Measurements from ENCODE around the gene SERPINB7.

Gene SERPINB7, protein sequence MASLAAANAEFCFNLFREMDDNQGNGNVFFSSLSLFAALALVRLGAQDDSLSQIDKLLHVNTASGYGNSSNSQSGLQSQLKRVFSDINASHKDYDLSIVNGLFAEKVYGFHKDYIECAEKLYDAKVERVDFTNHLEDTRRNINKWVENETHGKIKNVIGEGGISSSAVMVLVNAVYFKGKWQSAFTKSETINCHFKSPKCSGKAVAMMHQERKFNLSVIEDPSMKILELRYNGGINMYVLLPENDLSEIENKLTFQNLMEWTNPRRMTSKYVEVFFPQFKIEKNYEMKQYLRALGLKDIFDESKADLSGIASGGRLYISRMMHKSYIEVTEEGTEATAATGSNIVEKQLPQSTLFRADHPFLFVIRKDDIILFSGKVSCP

DNA sequence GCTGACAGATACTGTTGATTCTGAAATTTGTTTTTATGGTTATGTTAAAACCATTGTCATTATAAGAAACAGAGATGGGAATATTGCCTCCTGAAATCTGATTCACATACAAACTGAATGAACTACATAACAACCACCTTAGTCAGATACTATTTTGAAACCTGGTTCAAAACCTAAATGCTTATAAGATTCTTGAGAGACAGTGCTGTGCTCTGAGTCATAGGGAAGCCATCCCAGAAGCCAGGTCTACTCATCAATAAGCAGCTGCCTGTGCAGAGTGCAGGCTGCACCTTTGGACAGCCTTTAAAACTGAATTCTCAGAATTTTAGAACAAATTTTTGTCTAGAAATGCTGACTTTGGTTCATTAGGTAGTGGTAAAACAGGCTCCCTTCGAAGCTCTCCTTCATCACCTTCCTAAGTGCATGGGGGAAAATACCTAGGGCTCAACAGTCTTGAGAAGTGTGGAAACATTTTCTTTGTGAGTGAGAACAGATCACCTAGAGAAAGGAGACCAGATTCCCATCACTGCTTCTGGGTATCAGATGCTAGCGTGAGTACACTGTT, at the start of gene SERPINB7:
SERPINB7 (plus strand) TSS at position 253 of the 565 bp plus-strand sequence. CDS start 6,955 bp downstream, outside the sequence.
- TF ChIP-seq GATA3 (IDR thresholded peaks at IDR 0.05; ENCODE audit: low read depth, low read length), result no peak
- TF ChIP-seq GATA2 (IDR thresholded peaks at IDR 0.05; ENCODE audit: low read depth, low read length), result no peak

DNA sequence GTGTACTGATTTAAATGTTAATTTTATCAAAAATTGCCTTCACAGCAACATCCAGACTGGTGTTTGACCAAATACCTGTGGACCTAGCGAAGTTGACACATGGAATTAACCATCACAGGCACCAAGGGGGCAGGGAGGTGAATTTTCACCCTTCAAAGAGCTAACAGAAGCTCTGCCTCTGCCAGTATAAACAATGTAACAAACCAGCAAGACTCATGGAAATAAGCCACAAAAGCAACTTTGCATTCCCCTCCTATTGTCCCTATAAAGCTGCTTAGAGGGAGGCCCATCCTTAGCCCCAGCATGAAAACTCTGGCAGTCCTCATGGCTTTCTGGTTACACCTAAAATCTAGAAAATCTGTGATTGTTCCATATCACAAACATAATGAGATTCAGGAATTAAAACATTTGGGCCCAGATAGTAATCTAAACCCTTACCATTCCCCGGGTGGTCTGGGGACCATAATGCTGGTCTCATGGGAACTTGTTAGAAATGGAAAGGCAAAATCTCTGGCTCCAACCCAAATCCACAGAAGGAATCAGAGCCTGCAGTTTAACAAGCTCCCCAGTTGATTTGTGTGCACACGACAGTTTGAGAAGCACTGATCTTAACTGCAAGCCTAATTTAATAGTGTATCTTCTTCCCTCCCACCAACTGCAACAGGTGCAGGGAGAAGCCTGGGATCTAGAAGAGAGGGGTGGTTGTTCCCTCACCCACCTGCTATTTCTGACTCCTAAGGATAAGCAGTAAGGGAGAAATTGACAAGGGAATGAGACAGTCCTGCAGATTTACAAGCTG, 49.3 kb upstream of the SERPINB7 start:
- TF ChIP-seq GATA2 (IDR thresholded peaks at IDR 0.05; ENCODE audit: low read depth, low read length), result no peak
- no peak for TF ChIP-seq GATA3 (IDR thresholded peaks at IDR 0.05; ENCODE audit: low read depth, low read length)

DNA sequence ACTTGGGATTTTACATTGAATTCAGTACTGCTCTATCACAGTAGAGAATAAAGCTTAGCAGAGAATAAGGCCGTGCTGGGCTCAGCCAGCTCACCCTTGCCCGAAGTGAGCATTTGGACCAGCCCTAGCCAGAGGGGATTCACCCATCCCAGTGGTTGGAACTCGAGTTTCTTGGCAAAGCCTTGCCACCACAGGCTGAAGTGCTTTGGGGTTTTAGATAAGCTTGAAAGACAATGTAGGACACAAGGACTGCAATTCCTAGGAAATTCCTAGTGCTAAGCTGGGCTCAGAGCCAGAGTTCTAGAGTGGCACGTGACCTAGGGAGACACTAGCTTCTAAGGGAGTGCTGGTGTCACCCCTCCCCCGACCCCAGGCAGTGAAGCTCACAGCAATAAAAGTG, 44.4 kb upstream of the SERPINB7 start:
- TF ChIP-seq GATA3 (IDR thresholded peaks at IDR 0.05; ENCODE audit: low read depth, low read length) (no peak), GATA2 (IDR thresholded peaks at IDR 0.05; ENCODE audit: low read depth, low read length) (no peak)

DNA sequence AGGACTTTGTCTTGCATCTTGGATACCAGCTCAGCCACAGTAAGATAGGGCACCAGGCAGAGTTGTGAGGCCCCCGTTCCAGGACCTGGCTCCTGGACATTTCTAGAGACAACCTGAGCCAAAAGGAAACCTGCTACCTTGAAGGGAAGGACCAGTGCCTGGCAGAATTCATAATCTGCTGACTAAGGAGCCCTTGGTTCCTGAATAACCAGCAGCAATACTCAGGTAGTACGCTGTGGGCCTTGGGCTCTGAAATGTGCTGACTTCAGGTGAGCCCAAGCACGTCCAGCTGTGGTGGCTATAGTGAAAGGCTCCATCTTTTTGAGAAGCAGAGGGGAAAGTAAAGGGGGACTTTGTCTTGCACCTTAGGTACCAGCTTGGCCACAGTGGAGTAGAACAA, 44.0 kb upstream of the SERPINB7 start:
- TF ChIP-seq GATA2 (IDR thresholded peaks at IDR 0.05; ENCODE audit: low read depth, low read length) (no peak), GATA3 (IDR thresholded peaks at IDR 0.05; ENCODE audit: low read depth, low read length) (no peak)

DNA sequence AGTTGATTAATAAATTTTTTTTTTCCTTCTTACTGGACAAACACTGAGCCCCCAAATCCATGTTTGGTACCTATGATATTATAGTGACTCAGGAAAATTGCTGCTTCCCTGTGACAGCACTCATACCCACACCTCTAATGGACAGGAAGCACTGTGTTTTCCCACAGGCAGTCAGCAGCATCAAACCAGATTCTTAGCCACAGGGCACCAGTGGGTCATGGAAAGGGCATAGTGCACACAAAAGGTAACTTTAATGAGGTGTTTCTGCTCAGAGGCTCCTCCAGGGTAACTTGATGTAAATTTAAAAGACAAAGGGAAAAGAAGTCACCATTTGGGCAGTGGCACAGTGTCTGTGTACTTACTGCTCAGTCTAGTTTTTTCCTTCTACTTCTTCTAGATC, 38.3 kb upstream of the SERPINB7 start:
- TF ChIP-seq GATA3 (IDR thresholded peaks at IDR 0.05; ENCODE audit: low read depth, low read length) (no peak), GATA2 (IDR thresholded peaks at IDR 0.05; ENCODE audit: low read depth, low read length) (no peak)

DNA sequence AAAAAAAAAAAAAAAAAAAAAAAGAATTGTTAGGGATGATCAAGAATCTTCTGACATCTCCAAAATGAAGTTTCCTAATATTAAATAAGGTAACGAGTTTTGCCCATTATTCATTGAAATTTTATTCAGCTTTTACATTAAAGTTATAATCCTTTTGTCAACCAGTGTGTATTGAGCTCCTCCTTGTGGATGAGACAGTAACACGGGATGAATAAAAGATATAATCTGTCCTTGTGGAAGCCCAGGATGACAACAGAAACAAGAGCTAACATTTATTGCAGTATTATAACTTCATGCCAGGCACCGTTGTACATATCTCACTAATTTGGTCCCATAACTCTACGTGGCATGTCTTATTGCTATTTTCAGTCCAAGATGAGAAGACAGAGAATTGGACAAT, 33.4 kb upstream of the SERPINB7 start:
- TF ChIP-seq GATA3 (IDR thresholded peaks at IDR 0.05; ENCODE audit: low read depth, low read length) (no peak), GATA2 (IDR thresholded peaks at IDR 0.05; ENCODE audit: low read depth, low read length) (no peak)

DNA sequence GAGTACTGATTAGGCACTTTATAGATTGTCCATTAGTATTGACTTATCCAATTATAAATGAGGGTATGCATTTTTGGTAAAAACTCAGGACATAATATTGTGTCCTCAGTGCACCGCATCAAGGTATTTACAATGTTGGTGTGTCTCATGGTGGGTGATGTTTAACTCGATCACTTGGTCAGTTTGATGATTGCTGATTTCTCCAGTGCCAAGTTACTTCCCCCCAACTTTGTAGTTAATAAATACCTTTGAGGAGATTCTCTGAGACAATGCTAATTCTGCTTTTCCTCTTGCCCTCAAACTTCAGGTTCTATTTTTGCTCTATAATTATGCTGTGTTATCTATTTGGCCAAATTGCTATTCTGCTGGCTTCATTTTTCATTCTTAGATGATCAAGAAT, 28.2 kb upstream of the SERPINB7 start:
- TF ChIP-seq GATA3 (IDR thresholded peaks at IDR 0.05; ENCODE audit: low read depth, low read length), result no peak
- TF ChIP-seq GATA2 (IDR thresholded peaks at IDR 0.05; ENCODE audit: low read depth, low read length), result no peak

DNA sequence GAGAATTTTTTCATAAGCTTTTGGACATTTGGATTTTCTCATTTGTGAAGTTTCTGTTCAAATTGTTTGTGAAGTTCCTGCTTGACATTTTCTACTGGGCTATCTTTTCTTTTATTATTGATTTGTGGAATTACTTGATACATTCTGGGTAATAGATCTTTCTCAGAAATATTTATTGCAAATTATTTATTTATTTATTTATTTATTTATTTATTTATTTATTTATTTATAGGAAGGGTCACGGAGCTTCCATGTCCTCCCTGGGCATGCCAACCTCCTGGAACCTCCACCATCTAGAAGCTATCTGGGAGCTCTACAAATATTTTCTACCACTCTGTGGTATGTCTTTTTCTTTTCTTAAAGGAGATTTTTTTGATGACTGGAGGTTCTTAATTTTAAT, 25.7 kb upstream of the SERPINB7 start:
- TF ChIP-seq GATA3 (IDR thresholded peaks at IDR 0.05; ENCODE audit: low read depth, low read length) (no peak), GATA2 (IDR thresholded peaks at IDR 0.05; ENCODE audit: low read depth, low read length) (no peak)

DNA sequence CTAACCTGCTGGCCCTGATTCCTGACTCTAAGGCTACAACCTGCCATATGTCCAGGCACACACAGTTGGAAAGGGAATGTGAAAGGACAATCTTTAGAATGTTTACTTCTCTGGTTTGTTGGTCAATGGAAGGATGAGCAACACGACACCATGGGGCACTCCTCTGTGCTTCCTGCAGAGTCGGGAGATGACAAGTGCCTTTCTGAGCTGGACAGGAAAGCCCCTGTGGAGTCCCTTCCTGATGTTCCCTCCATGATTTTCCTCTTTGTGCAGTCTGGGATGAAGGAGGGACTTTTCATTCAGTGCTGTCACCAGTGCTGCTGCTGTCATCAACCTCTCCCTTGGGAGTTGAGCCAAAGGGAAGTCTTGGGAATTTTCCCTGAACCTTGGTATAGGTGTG, 22.6 kb upstream of the SERPINB7 start:
- TF ChIP-seq GATA2 (IDR thresholded peaks at IDR 0.05; ENCODE audit: low read depth, low read length) (no peak), GATA3 (IDR thresholded peaks at IDR 0.05; ENCODE audit: low read depth, low read length) (no peak)

DNA sequence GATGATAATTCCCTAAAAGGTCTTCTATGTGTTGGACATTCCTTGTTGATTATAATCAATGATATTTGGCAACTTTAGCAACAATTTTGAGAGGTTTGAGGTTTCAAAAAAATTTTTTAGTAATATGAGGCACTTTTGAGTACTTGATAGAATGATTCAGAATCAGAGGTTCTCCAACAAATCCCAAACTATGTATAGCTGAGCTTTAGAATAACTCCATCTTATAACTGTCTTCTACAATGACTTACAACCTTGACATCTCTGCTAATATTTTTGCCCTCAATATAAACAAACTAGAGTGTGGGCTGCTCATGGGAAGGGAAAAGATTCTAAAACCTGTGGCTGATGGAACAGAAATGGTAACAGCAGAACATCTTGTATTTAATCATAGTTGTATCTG, 21.5 kb upstream of the SERPINB7 start:
- no peak for TF ChIP-seq GATA2 (IDR thresholded peaks at IDR 0.05; ENCODE audit: low read depth, low read length)

DNA sequence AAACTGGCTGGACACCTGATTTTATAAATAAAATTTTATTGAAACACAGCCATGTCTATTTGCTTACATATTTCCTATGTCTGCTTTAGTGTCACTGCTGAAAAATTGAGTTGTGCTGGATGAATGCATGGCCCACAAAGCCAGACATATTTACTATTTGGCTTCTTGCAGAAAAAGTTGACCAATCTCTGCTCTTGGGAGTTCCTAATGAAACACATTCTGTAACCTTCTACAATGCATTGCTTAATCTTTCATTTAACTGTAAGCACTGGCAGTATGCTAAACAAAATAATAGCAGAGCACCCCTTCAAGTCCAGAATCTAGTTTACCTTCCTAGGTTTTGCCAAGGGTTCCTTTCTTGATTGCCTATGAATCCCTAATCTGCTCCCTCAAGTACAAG, 17.7 kb upstream of the SERPINB7 start:
- TF ChIP-seq GATA2 (IDR thresholded peaks at IDR 0.05; ENCODE audit: low read depth, low read length) (no peak), GATA3 (IDR thresholded peaks at IDR 0.05; ENCODE audit: low read depth, low read length) (no peak)

DNA sequence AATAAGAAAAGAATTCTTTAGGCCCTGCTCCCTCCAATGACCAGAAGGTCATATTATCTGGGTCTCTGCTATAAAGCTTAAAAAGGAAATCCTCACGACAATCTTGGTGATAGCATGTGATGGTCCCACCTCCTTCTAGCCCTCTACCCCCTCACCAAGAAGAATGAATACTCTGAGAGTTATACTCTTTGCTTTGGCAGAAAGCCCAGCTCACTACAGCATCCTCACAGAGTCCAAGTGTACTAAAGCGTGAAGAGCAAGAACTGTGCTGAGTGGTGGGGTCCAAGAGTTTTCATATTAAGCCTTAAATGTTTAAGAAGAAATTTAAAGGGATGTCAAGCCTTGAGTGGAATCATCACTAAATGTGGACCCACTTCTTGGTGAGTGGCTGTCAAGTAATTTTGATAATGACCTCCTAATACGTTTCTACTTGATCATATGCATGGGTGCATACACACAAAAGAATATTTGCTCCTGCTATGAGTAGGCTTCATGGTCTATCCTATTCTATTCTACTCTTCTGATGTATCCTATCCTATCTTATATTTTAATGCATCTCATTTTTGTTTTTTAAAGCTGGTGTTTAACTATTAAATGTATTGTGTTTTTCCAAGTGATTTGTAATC, 16.5 kb upstream of the SERPINB7 start:
- no peak for TF ChIP-seq GATA3 (IDR thresholded peaks at IDR 0.05; ENCODE audit: low read depth, low read length)
- TF ChIP-seq GATA2 (IDR thresholded peaks at IDR 0.05; ENCODE audit: low read depth, low read length), result no peak

DNA sequence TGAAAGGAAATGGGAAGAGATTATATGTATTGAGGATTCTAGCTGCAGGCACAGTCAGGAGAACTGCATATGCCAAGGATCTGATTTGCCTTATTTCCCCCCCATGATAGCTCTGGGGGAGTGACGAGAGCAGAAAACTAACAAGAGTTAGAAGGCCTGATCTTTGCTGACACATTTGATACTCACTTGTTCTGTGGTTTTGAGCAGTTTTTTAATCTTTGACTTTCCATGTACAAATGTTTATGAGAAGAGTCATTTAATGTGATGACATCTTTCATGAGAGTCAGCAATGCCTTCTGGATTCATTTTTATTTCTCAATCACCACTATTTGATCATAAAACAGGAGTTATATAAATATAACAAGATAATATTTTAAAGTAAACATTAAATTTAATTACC, 12.7 kb upstream of the SERPINB7 start:
- no peak for TF ChIP-seq GATA2 (IDR thresholded peaks at IDR 0.05; ENCODE audit: low read depth, low read length)
- TF ChIP-seq GATA3 (IDR thresholded peaks at IDR 0.05; ENCODE audit: low read depth, low read length), result no peak

All from SH-SY5Y (cell line).